ENCODE data around the gene DNAJC30. TPM values are rescaled to one million over a fixed set of nuclear protein-coding genes. Genes with fewer than 3 reads are reported as not detected.
"Not testable (repeated sequence)": the region's sequence is repeated elsewhere in the genome, so short reads cannot be mapped to it uniquely, and the experiment has no call there.

DNAJC30 gene
- total RNA-seq, 2 experiments from 2014 or later = 7.7 to 8.3 TPM

- ChIA-PET CTCF (interaction anchor here (1.2 to 8.3 kb wide), 3 partner anchors 18 to 114 kb away, joined by 3 to 69 read pairs (median 3); no protein-coding TSS in a partner anchor), POLR2A (interaction anchor here (0.7 kb wide), 1 partner anchor 36 kb away, joined by 3 read pairs; the partner anchor contains the start of genes BUD23 and DNAJC30)
- Mint-ChIP-seq H3K27ac (no peak overlapping the region), H3K27me3 (ENCODE audit: low read depth) (peaks cover 23% of the 10 kb centered on the region), H3K4me3 (peak overlapping the region; percentile 63), H3K4me1 (ENCODE audit: low read depth) (peaks cover 36% of the 10 kb centered on the region), H3K9me3 (ENCODE audit: insufficient read depth) (no peaks in the 10 kb centered on the region), H3K36me3 (ENCODE audit: low read depth) (peaks cover 3% of the 10 kb centered on the region)
- ATAC-seq (no peak), DNase-seq (no peak)
Observed at GRCh38 chr7:73719806-73720169, 36.5 kb upstream of the DNAJC30 start.

DNA sequence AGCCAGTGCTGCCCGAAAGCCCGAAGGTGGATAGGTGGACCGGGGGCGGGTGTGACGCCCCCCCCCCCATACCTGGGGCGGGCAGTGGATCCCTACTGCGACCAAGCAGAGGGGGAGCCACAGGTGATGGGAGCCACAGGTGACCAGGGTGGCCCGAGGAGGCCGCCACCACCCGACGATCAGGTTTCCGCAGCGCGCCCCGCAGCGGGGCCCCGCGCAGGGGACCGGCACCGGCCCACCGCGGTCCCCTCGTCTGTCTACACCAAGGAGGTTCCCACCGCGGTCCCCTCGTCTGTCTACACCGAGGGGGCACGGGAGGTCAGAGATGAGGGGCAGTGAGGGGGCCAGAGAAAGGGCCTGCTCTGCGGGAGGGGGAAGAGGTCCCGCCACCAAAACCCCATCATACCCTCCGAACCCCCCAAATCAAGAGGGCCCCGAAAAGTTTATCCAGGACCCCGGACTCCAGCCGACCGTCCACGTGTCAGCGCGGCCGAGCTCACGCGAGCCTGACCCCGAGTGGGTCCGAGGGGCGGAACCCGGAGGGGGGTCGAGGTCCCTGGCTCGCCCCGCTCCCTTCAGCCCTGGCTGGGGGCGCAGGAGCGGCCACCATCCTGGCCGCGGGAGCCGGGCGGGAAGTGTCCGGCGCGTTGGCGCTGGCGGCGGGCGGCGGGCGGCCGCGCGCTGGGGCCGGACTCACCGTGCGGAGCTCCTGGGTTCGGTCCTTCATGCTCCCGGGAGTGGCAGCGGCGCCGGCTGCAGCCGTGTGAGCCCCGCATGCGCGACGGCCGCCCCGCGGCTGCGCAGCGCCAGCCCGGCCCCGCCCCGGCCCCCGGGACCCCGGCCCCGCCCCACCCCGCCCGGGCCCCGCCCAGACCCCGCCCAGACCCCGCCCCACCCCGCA lies 35.9 kb upstream of the DNAJC30 start, which contains the start of gene STX1A:
STX1A (minus strand) TSS at position 765 of the 901 bp plus-strand sequence; CDS start at position 727, 38 bp downstream.
- ATAC-seq = peak; percentile 84
- POLR2A ChIA-PET = interaction anchor here (0.7 kb wide), 1 partner anchor 36 kb away, joined by 3 read pairs; the partner anchor contains the start of genes BUD23 and DNAJC30

GRCh38 chr7:73718438-73718881 lies 35.2 kb upstream of the DNAJC30 start:
- ChIA-PET CTCF (interaction anchor here (1.0 to 1.3 kb wide), 3 partner anchors 14 to 112 kb away, joined by 3 to 14 read pairs (median 3); no protein-coding TSS in a partner anchor), POLR2A (interaction anchor here (0.8 kb wide), 1 partner anchor 162 kb away, joined by 3 read pairs; no protein-coding TSS in a partner anchor)
- peaks cover 21% of the 10 kb centered on the region for H3K27me3 Mint-ChIP-seq (ENCODE audit: low read depth)
- H3K9me3 Mint-ChIP-seq (ENCODE audit: insufficient read depth) = no peaks in the 10 kb centered on the region
- ATAC-seq (no peak), DNase-seq (peak; percentile 35)
- peaks cover 36% of the 10 kb centered on the region for H3K4me1 Mint-ChIP-seq (ENCODE audit: low read depth)
- peak overlapping the region; percentile 80 for H3K4me3 Mint-ChIP-seq
- peaks cover 3% of the 10 kb centered on the region for H3K36me3 Mint-ChIP-seq (ENCODE audit: low read depth)
- H3K27ac Mint-ChIP-seq = peak overlapping the region; percentile 80

More for the DNA sequence above, 35.9 kb upstream of the DNAJC30 start, which contains the start of gene STX1A:
- peak within 1 kb of the TSS; percentile 80 for H3K4me3 Mint-ChIP-seq
- H3K36me3 Mint-ChIP-seq (ENCODE audit: low read depth) = peaks cover 3% of the 10 kb centered on the region
- CTCF ChIA-PET = interaction anchor here (0.6 to 8.3 kb wide), 4 partner anchors 9 to 113 kb away, joined by 3 to 69 read pairs (median 3); no protein-coding TSS in a partner anchor
- peak within 1 kb of the TSS; percentile 15 for H3K27ac Mint-ChIP-seq
- peaks cover 36% of the 10 kb centered on the region for H3K4me1 Mint-ChIP-seq (ENCODE audit: low read depth)
- H3K9me3 Mint-ChIP-seq (ENCODE audit: insufficient read depth) = no peaks in the 10 kb centered on the region
- peaks cover 21% of the 10 kb centered on the region for H3K27me3 Mint-ChIP-seq (ENCODE audit: low read depth)
- DNase-seq = peak; percentile 75

- peaks cover 3% of the 10 kb centered on the region for H3K36me3 Mint-ChIP-seq (ENCODE audit: low read depth)
- peak overlapping the region; percentile 80 for H3K4me3 Mint-ChIP-seq
- DNase-seq (peak; percentile 85), ATAC-seq (peak; percentile 78)
- ChIA-PET CTCF (interaction anchor here (1.0 to 1.3 kb wide), 4 partner anchors 15 to 111 kb away, joined by 3 to 14 read pairs (median 3); no protein-coding TSS in a partner anchor), POLR2A (interaction anchor here (0.8 kb wide), 1 partner anchor 161 kb away, joined by 3 read pairs; no protein-coding TSS in a partner anchor)
- H3K9me3 Mint-ChIP-seq (ENCODE audit: insufficient read depth) = no peaks in the 10 kb centered on the region
- H3K27ac Mint-ChIP-seq = peak overlapping the region; percentile 80
- H3K4me1 Mint-ChIP-seq (ENCODE audit: low read depth) = peaks cover 39% of the 10 kb centered on the region
- peaks cover 21% of the 10 kb centered on the region for H3K27me3 Mint-ChIP-seq (ENCODE audit: low read depth)
Observed at GRCh38 chr7:73717991-73718405, 34.7 kb upstream of the DNAJC30 start.

- ATAC-seq (no peak), DNase-seq (peak; percentile 32)
- Mint-ChIP-seq H3K36me3 (ENCODE audit: low read depth) (peaks cover 3% of the 10 kb centered on the region), H3K27me3 (ENCODE audit: low read depth) (peaks cover 17% of the 10 kb centered on the region), H3K9me3 (ENCODE audit: insufficient read depth) (no peaks in the 10 kb centered on the region), H3K27ac (peak overlapping the region; percentile 80), H3K4me3 (peak overlapping the region; percentile 80), H3K4me1 (ENCODE audit: low read depth) (peaks cover 46% of the 10 kb centered on the region)
- ChIA-PET POLR2A (interaction anchor here (1.1 kb wide), 1 partner anchor 195 kb away, joined by 4 read pairs; the partner anchor contains the start of gene BAZ1B), CTCF (interaction anchor here (0.8 to 1.8 kb wide), 6 partner anchors 8 to 195 kb away, joined by 3 to 14 read pairs (median 3); partner anchors contain the start of gene BAZ1B)
Observed at GRCh38 chr7:73717025-73717807, 34.0 kb upstream of the DNAJC30 start.

DNA sequence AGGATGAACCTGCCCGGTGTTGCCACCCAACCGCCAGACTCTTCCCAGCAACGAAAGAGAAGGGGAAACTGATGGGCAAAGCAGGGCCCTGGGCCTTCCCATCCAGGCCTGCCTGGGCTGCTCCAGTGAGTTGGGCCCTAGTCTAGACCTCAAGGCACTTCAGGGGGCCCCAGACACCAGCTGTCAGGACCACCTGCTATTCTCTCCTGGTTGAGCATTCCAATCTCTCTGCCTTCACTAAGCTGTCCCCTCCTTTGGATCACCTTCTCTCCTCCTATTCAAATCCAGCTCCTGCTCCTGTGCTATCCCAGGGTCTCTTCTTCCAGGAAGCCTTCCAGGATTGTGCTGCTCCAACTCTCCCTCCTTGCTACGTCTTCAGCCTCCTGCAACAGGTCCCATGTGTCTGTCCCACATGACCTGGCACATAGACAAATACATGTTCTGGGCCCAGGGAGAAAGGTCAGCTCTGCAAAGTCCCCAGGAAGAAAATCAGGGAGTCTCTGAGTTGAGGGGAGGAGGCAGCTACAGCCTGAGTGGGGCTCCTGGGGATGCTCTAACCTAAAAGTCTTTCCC lies 33.2 kb upstream of the DNAJC30 start:
- H3K27ac Mint-ChIP-seq = peak overlapping the region; percentile 49
- DNase-seq (no peak), ATAC-seq (no peak)
- no peak overlapping the region for H3K4me3 Mint-ChIP-seq
- POLR2A ChIA-PET = interaction anchor here (1.1 to 1.5 kb wide), 2 partner anchors 19 to 194 kb away, joined by 3 to 4 read pairs; partner anchors contain the start of gene BAZ1B
- peaks cover 12% of the 10 kb centered on the region for H3K27me3 Mint-ChIP-seq (ENCODE audit: low read depth)
- H3K9me3 Mint-ChIP-seq (ENCODE audit: insufficient read depth) = no peaks in the 10 kb centered on the region
- H3K4me1 Mint-ChIP-seq (ENCODE audit: low read depth) = peaks cover 46% of the 10 kb centered on the region
- CTCF ChIA-PET = interaction anchor here (0.8 to 1.8 kb wide), 4 partner anchors 9 to 194 kb away, joined by 3 to 7 read pairs (median 4); partner anchors contain the start of gene BAZ1B
- peaks cover 3% of the 10 kb centered on the region for H3K36me3 Mint-ChIP-seq (ENCODE audit: low read depth)

GRCh38 chr7:73715648-73716317 lies 32.5 kb upstream of the DNAJC30 start:
- Mint-ChIP-seq H3K27ac (no peak overlapping the region), H3K9me3 (ENCODE audit: insufficient read depth) (no peaks in the 10 kb centered on the region), H3K4me3 (no peak overlapping the region), H3K27me3 (ENCODE audit: low read depth) (peaks cover 7% of the 10 kb centered on the region), H3K4me1 (ENCODE audit: low read depth) (peaks cover 46% of the 10 kb centered on the region), H3K36me3 (ENCODE audit: low read depth) (peaks cover 3% of the 10 kb centered on the region)
- DNase-seq (no peak), ATAC-seq (no peak)
- POLR2A ChIA-PET = interaction anchor here (1.1 to 1.5 kb wide), 2 partner anchors 20 to 193 kb away, joined by 3 to 4 read pairs; partner anchors contain the start of gene BAZ1B
- CTCF ChIA-PET = interaction anchor here (0.8 to 1.8 kb wide), 3 partner anchors 10 to 194 kb away, joined by 3 to 7 read pairs (median 5); partner anchors contain the start of gene BAZ1B

- H3K27me3 Mint-ChIP-seq (ENCODE audit: low read depth); DNase-seq; H3K4me3 Mint-ChIP-seq; H3K36me3 Mint-ChIP-seq (ENCODE audit: low read depth); H3K9me3 Mint-ChIP-seq (ENCODE audit: insufficient read depth); POLR2A ChIA-PET; ATAC-seq; H3K27ac Mint-ChIP-seq: not testable (repeated sequence)
- H3K4me1 Mint-ChIP-seq (ENCODE audit: low read depth) = peaks cover 35% of the 10 kb centered on the region
- CTCF ChIA-PET = interaction anchor here (2.6 kb wide), 1 partner anchor 12 kb away, joined by 8 read pairs; no protein-coding TSS in a partner anchor
Observed at GRCh38 chr7:73713319-73713718, 30.1 kb upstream of the DNAJC30 start.

GRCh38 chr7:73712773-73713172 lies 29.5 kb upstream of the DNAJC30 start:
- ChIA-PET POLR2A (no interaction called here), CTCF (interaction anchor here (0.9 to 2.6 kb wide), 4 partner anchors 11 to 112 kb away, joined by 3 to 9 read pairs (median 7); no protein-coding TSS in a partner anchor)
- Mint-ChIP-seq H3K4me1 (ENCODE audit: low read depth) (peaks cover 29% of the 10 kb centered on the region), H3K27ac (no peak overlapping the region), H3K4me3 (no peak overlapping the region), H3K36me3 (ENCODE audit: low read depth) (peaks cover 3% of the 10 kb centered on the region), H3K9me3 (ENCODE audit: insufficient read depth) (no peaks in the 10 kb centered on the region), H3K27me3 (ENCODE audit: low read depth) (peaks cover 3% of the 10 kb centered on the region)
- DNase-seq (no peak), ATAC-seq (no peak)

DNA sequence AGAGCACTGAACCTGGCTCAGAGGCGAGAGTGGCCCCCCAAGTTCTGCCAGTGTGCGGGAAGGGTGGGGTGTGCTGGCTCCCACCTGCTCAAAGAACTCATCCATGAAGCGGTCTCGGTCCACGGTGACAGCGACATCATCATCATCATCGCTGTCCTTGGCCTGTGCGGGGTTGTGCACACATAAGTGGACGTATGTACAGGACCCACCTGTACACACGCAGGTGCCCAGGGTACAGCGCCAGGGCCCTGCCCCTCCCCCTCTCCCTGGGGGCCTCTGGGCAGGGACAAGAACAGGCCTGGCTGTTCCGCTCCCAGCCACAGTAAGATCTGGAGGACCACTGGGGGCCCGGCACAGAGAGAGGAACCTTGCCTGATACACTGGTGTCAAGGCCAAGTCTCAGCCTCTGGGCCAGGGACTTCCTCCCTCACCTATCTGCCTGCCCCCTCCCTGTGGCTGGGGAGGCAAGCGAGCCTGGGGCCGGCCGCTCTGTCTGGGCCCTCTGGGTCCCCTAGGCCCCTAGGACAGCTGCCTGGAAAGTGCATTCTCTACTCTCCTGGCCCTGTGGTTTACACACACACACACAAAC lies 25.8 kb upstream of the DNAJC30 start:
- DNase-seq (no peak), ATAC-seq (no peak)
- no peak overlapping the region for H3K27ac Mint-ChIP-seq
- peaks cover 12% of the 10 kb centered on the region for H3K4me1 Mint-ChIP-seq (ENCODE audit: low read depth)
- no peaks in the 10 kb centered on the region for H3K36me3 Mint-ChIP-seq (ENCODE audit: low read depth)
- CTCF ChIA-PET = no interaction called here
- H3K4me3 Mint-ChIP-seq = no peak overlapping the region
- H3K9me3 Mint-ChIP-seq (ENCODE audit: insufficient read depth) = no peaks in the 10 kb centered on the region
- no peaks in the 10 kb centered on the region for H3K27me3 Mint-ChIP-seq (ENCODE audit: low read depth)
- POLR2A ChIA-PET = no interaction called here

Data from activated CD8-positive, alpha-beta T cell treated with anti-CD3 and anti-CD28 coated beads, Interleukin-2, amount 10 ng/mL, durations not matched to agents 7 days and 5 days (primary cell).